HG03439 (cell line): ENCODE results near the gene CSF3R.

ENCODE experiments used
- ATAC-seq: cut with Tn5 transposase; IDR thresholded peaks from one replicate; pipeline ENCODE4 v1.9.1; 2021; ENCODE audit warnings: mild to moderate bottlenecking, moderate library complexity; ENCODE audit not compliant: unreplicated experiment

Gene CSF3R

DNA sequence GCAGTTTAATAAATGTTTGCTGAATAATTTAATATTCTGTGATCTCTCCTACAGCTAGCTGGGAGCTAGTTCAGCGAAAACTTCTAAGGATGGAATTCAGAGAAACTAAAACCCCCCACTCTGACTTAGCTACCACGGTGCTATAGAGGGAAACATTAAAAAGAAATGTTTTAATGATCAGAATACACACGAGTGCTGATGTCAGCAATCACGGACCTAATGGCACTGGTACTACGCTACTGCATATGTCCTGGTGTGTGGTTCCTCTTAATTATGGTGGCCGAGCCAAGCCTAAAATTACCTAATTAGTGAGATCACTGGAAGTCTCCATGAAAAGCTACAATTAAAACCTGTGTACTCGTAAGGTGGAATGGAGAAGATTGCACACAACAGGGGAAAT, 61.1 kb downstream of the CSF3R start:
- no peak for ATAC-seq

DNA sequence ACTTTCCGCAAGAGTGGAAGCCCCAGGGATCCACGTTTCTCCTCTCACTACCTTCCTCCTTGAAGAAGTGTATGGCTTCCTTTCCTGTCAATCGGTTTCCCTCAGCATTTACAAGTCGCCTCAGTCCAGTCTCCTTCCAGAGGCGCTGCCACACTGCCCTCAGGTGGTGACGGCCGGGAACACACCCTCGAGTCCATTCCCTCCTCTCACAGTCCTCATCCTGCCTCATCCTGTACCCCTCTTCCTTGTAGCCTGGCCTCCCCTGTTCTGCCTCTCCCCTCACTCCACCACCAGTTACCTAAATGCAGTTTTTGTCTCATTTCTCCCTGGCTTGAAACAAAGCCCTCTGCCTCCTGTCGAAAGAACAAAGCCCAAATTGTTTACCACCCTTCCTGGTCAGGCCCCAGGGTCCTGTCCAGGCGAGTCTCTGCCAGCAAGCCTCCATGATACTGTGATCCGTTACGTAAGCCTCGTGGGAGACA, 61.8 kb downstream of the CSF3R start:
- no peak for ATAC-seq

DNA sequence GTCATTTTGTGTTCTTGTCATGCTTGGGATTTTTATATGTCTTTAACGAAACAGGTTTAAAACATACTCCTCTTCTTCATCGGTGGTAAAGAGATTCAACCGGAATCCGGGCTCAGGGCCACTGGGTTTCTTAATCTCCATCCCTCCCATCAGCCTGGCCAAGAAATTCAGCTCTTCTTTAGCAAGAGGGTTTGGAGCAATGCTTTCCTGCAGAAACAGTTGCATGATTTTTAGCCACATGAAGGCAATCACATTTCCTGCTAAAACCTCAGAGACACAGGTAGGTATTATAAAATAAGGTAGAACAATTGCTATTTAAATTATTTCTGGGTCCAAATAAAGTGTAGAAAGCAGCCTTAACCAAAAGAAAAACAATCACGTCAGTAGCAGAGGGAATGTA, 62.3 kb downstream of the CSF3R start:
- no peak for ATAC-seq

DNA sequence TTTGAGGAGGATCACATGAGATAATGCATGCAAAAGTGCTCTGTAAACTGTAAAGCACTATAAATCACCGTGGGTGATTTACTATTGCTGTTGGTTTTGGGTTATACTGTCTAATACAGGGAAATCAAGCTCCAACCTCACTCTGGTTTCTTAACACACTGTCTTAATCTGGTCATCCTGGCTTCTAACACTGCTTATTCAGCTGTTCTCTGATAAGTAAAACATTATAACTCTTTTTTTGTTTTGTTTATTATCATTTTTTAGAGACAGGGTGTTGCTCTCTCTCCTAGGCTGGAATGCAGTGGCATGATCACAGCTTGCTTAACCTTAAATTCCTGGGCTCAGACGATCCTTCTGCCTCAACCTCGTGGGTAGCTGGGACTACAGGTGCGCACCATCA, 63.1 kb downstream of the CSF3R start:
- no peak for ATAC-seq

DNA sequence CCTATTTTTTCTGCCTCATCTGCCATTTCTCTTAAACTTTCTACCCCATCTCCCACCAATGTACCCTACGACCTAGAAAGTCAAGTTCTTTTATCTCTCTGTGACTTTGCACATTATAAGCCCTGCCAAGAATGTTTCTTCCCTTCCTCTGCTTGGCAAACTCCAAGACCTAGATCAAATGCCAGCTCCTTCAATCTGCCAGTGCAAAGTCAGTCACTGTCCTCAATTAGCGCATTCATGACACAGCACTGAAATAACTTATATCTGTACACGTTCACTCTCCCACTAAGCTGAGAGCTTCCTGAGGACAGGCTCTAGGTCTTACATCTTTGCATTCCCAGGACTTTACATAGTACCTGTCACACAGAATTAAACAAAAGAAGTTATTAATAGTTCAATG, 63.6 kb downstream of the CSF3R start:
- no peak for ATAC-seq

DNA sequence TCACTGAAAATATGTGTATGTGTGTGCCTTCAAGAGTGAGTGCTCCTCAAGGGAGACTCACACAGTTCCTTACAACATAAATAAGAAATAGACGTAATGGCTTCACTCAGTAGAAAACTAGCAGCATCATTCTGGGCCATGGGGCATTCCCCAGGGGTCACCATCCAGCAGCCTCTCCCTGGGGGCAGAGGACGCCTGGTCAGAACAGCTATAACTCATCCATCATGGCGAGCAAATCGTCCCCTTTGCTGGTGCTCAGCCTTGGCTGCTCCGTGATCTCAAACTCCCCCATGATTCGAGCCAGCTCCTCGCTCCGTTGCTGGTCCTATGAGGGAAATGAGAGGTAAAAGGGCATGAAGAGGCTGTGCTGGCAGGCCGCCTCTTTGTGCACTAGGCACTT, 64.8 kb downstream of the CSF3R start:
- no peak for ATAC-seq
